Activated CD8-positive, alpha-beta memory T cell treated with anti-CD3 and anti-CD28 coated beads for 1 hour (primary cell): Measurements from ENCODE around the gene FOXN3.

ENCODE experiments used
- DNase-seq, 2 donors: peaks; one replicate each; pipeline ENCODE4 v3.0.0-alpha.2; 2020; ENCODE audit warnings: low read depth in 1 of 2; ENCODE audit errors: extremely low read depth in 1 of 2

The FOXN3 gene, protein sequence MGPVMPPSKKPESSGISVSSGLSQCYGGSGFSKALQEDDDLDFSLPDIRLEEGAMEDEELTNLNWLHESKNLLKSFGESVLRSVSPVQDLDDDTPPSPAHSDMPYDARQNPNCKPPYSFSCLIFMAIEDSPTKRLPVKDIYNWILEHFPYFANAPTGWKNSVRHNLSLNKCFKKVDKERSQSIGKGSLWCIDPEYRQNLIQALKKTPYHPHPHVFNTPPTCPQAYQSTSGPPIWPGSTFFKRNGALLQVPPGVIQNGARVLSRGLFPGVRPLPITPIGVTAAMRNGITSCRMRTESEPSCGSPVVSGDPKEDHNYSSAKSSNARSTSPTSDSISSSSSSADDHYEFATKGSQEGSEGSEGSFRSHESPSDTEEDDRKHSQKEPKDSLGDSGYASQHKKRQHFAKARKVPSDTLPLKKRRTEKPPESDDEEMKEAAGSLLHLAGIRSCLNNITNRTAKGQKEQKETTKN

GRCh38 chr14:89417091-89417464, at the start of gene FOXN3:
FOXN3 (minus strand) TSS chr14:89417233; CDS start chr14:89412476, 4,757 bp downstream.
- peak; percentile 71 to 78 for DNase-seq

DNA sequence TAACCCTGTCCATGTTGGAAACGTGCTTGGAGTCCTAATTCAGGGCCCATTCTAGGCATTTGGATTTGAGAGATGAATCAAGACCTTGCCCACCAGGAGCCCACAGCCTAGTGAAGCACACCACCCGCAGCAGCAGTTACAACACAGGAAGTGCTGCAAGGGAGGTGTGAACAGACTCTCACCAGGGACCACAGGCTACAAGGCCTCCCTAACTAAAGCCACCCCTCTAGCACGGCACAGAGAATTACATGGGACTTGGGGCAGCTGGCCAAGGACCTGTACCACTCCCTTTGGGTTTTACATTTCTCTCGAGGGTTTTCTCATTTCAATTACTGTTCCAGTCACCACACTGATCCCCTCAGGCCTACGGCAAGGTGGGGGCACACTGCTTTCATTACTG, 49.5 kb upstream of the FOXN3 start:
- DNase-seq = peak; percentile 11 to 13

- DNase-seq = no peak
Measured at GRCh38 chr14:89465876-89466275, 48.8 kb upstream of the FOXN3 start.

DNA sequence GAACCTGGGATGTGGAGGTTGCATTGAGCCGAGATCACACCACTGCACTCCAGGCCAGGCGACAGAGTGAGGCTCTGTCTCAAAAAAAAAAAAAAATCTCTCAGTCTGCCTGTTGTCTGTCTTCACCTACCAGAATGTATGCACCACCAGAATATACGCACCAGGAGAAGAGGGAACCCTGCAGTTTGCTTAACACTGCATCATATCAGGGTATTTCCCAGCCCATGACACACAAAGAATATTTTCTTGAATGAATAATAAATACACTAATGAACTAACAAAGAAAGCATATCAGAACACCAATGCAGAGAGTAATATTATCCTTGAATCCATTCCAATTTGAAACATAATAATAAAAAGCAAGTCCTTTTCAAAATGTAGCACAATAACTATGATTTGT, 44.2 kb upstream of the FOXN3 start:
- no peak for DNase-seq

DNA sequence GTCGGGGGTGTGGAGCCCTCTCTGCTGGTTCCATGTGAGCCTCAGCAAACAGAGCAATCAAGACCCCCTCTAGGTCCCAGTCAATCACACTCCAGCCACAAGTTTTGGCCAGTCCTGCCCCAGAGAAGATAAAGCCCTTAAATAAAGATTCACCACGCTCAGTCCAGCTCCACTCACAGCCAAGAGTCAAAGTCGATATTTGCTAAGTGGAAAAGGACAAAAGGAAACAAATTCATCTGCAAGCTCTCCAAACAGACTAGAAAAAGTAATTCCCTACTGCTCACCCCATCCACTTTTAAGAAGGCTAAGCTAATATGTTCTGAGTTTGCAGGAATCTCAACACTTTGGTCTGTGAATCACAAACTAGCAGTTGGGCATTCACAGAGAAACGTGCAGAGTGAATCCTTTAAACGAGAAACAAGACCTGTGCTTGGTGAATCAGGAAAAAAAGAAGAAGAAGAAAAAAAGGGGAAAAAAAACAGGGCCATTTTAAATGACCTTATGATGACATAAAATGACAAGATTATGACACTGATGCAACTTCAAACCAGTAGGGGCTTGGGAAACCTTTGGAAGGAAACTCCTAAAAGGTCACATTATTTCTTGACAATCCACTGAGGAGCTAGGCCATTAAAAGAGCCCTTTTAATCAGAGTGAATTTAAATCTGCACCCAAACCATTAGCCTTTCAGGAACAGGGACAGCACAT, 41.8 kb upstream of the FOXN3 start:
- DNase-seq = no peak

- no peak for DNase-seq
Measured at GRCh38 chr14:89457007-89457406, 40.0 kb upstream of the FOXN3 start.

DNA sequence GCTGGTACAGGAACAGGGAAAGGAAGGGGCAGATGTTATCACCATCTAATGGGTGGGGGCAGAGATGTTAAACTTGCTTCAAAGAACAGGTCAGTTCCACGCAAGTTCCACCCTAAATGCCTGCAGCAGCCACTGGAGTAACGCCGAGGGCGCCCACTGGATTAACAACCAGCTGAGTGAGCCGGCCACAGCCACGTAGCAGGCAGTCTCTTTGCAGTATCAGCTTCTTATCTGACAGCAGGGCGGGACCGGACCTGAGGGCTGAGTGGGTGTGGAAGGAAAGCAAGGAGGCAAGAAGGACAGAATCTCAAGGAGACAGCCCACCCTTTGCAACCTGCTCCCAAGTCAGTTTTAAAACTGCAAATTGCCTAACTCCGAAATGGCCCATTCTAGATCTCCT, 38.4 kb upstream of the FOXN3 start:
- DNase-seq = no peak

- no peak for DNase-seq
Measured at GRCh38 chr14:89454996-89455395, 38.0 kb upstream of the FOXN3 start.

GRCh38 chr14:89452281-89452680, 35.2 kb upstream of the FOXN3 start:
- DNase-seq = no peak

GRCh38 chr14:89451229-89451628, 34.2 kb upstream of the FOXN3 start:
- DNase-seq = no peak

DNA sequence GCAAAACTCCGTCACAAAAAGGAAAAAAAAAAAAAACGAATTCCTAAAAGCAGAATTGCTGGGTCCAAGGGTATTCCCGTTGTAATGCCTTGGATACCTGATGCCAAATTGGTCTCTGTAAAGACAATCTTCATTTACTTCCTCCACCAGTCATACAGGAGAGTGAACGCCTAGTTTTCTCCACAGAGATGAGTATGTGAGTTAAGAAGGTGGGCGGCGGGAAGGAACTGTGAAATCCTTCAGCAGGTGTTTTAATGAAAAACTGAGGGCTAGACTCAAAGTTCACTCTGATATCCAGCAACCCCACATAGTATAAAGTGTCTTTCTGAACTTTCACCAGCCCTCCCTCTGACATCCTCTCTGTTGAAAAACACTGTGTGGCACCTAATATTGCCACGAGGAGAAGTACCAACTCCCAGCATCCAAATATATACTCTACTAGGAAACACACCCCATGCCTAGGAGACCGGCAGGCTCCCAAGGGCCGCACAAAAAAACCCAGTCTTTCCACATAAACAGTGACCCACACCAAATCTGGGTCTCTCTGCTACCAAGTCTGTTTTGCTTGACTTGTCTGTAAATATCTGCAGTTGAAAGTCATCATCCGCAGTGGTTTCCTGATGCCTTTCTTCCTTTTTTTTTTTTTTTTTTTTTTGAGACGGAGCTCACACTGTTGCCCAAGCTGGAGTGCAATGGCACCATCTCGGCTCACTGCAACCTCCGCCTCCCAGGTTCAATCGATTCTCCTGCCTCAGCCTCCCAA, 30.3 kb upstream of the FOXN3 start:
- DNase-seq = no peak

- no peak for DNase-seq
Measured at GRCh38 chr14:89445273-89445973, 28.4 kb upstream of the FOXN3 start.

- DNase-seq = no peak
Measured at GRCh38 chr14:89444516-89445125, 27.6 kb upstream of the FOXN3 start.

- no peak for DNase-seq
Measured at GRCh38 chr14:89444044-89444443, 27.0 kb upstream of the FOXN3 start.

- no peak for DNase-seq
Measured at GRCh38 chr14:89443042-89443629, 26.1 kb upstream of the FOXN3 start.

DNA sequence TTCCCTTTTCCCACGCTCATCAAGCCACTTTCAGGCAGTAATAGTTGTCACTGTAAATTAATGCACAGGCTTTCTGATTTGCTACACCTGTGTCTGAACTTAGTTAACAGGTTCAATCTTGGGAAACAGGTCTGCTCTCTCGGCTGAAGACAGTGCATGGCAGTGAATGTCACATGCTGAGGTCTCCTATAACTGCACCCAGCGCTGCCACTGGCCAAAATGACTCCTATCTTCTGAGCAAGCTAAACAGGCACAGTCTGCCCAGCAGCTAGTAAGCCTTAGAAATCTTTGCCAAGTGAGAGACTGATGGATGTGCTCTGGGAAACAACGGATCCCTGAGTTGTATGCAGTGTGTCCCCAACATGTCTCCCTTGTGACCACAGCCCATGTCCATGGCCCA, 25.2 kb upstream of the FOXN3 start:
- no peak for DNase-seq

GRCh38 chr14:89440986-89441909, 24.2 kb upstream of the FOXN3 start:
- no peak for DNase-seq

GRCh38 chr14:89435892-89436656, 19.0 kb upstream of the FOXN3 start:
- DNase-seq = no peak
